ENCODE measurements around the gene HTRA3. TPM values are rescaled to one million over a fixed set of nuclear protein-coding genes. Genes with fewer than 3 reads are reported as not detected.

Gene HTRA3
- total and polyA plus RNA-seq, 2 experiments from 2014 or later = 1.3 to 3.6 TPM

GRCh38 chr4:8287343-8288280, 18.1 kb downstream of the HTRA3 start:
- H3K4me3 Mint-ChIP-seq = no peak overlapping the region
- H3K27ac Mint-ChIP-seq = no peak overlapping the region
- Histone ChIP-seq H3K27me3 (ENCODE audit: insufficient read depth) (no peaks in the 10 kb centered on the region), H2AFZ (no peak overlapping the region), H3K27ac (ENCODE audit: low read depth) (no peak overlapping the region), H3K4me3 (no peak overlapping the region), H3K36me3 (ENCODE audit: insufficient read depth) (no peaks in the 10 kb centered on the region), H4K20me1 (replicated peaks; ENCODE audit: insufficient read depth) (no peaks in the 10 kb centered on the region; the same call in 1 of the 2 replicates), H3K4me1 (ENCODE audit: insufficient read depth) (no peaks in the 10 kb centered on the region), H3K79me2 (replicated peaks; ENCODE audit: insufficient read depth) (no peaks in the 10 kb centered on the region), H3K4me2 (no peak overlapping the region), H3K9me2 (ENCODE audit: insufficient read depth) (no peaks in the 10 kb centered on the region), H3F3A (replicated peaks; ENCODE audit: low read depth) (no peaks in the 10 kb centered on the region)
- no peaks in the 10 kb centered on the region; the same call in 2 of the 3 replicates for H3K36me3 Mint-ChIP-seq (ENCODE audit: low read depth)
- H3K4me1 Mint-ChIP-seq = no peaks in the 10 kb centered on the region; the same call in 2 of the 3 replicates
- H3K27me3 Mint-ChIP-seq (ENCODE audit: insufficient read depth, low read depth, poor library complexity) = peaks cover 9% of the 10 kb centered on the region
- ATAC-seq (no peak), DNase-seq (ENCODE audit: low spot score) (no peak)
- TF ChIP-seq EZH2 (IDR thresholded peaks at IDR 0.05; ENCODE audit: low read depth, unreplicated experiment) (no peak), STAT1 (IDR thresholded peaks at IDR 0.05; ENCODE audit: unreplicated experiment) (no peak), ZNF114 (CRISPR knock-in tag; IDR thresholded peaks at IDR 0.05) (no peak)
- TF ChIP-seq, protein P1, sequence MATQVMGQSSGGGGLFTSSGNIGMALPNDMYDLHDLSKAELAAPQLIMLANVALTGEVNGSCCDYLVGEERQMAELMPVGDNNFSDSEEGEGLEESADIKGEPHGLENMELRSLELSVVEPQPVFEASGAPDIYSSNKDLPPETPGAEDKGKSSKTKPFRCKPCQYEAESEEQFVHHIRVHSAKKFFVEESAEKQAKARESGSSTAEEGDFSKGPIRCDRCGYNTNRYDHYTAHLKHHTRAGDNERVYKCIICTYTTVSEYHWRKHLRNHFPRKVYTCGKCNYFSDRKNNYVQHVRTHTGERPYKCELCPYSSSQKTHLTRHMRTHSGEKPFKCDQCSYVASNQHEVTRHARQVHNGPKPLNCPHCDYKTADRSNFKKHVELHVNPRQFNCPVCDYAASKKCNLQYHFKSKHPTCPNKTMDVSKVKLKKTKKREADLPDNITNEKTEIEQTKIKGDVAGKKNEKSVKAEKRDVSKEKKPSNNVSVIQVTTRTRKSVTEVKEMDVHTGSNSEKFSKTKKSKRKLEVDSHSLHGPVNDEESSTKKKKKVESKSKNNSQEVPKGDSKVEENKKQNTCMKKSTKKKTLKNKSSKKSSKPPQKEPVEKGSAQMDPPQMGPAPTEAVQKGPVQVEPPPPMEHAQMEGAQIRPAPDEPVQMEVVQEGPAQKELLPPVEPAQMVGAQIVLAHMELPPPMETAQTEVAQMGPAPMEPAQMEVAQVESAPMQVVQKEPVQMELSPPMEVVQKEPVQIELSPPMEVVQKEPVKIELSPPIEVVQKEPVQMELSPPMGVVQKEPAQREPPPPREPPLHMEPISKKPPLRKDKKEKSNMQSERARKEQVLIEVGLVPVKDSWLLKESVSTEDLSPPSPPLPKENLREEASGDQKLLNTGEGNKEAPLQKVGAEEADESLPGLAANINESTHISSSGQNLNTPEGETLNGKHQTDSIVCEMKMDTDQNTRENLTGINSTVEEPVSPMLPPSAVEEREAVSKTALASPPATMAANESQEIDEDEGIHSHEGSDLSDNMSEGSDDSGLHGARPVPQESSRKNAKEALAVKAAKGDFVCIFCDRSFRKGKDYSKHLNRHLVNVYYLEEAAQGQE (IDR thresholded peaks at IDR 0.05; ENCODE audit: unreplicated experiment) = no peak
- no peaks in the 10 kb centered on the region for H3K9me3 Mint-ChIP-seq

GRCh38 chr4:8289151-8289750, 19.7 kb downstream of the HTRA3 start:
- Histone ChIP-seq H3K79me2 (replicated peaks; ENCODE audit: insufficient read depth) (no peaks in the 10 kb centered on the region), H3K4me2 (no peak overlapping the region), H3K36me3 (ENCODE audit: insufficient read depth) (no peaks in the 10 kb centered on the region), H3F3A (replicated peaks; ENCODE audit: low read depth) (no peaks in the 10 kb centered on the region), H3K27ac (ENCODE audit: low read depth) (no peak overlapping the region), H3K27me3 (ENCODE audit: insufficient read depth) (no peaks in the 10 kb centered on the region), H3K9me2 (ENCODE audit: insufficient read depth) (no peaks in the 10 kb centered on the region), H3K4me1 (ENCODE audit: insufficient read depth) (no peaks in the 10 kb centered on the region), H2AFZ (no peak overlapping the region), H4K20me1 (replicated peaks; ENCODE audit: insufficient read depth) (no peaks in the 10 kb centered on the region; the same call in 1 of the 2 replicates), H3K4me3 (no peak overlapping the region)
- Mint-ChIP-seq H3K27ac (no peak overlapping the region), H3K27me3 (ENCODE audit: insufficient read depth, low read depth, poor library complexity) (peaks cover 9% of the 10 kb centered on the region), H3K4me3 (no peak overlapping the region), H3K36me3 (ENCODE audit: low read depth) (no peaks in the 10 kb centered on the region; the same call in 2 of the 3 replicates), H3K4me1 (no peaks in the 10 kb centered on the region), H3K9me3 (no peaks in the 10 kb centered on the region)
- DNase-seq (ENCODE audit: low spot score) (no peak), ATAC-seq (no peak)
- TF ChIP-seq EZH2 (IDR thresholded peaks at IDR 0.05; ENCODE audit: low read depth, unreplicated experiment) (no peak), CREB1 (CRISPR knock-in tag; IDR thresholded peaks at IDR 0.05; ENCODE audit: low read depth) (no peak), STAT1 (IDR thresholded peaks at IDR 0.05; ENCODE audit: unreplicated experiment) (no peak), ETS1 (IDR thresholded peaks at IDR 0.05) (no peak), EZH2phosphoT487 (IDR thresholded peaks at IDR 0.05; ENCODE audit: unreplicated experiment) (no peak)
- TF ChIP-seq, protein P2, sequence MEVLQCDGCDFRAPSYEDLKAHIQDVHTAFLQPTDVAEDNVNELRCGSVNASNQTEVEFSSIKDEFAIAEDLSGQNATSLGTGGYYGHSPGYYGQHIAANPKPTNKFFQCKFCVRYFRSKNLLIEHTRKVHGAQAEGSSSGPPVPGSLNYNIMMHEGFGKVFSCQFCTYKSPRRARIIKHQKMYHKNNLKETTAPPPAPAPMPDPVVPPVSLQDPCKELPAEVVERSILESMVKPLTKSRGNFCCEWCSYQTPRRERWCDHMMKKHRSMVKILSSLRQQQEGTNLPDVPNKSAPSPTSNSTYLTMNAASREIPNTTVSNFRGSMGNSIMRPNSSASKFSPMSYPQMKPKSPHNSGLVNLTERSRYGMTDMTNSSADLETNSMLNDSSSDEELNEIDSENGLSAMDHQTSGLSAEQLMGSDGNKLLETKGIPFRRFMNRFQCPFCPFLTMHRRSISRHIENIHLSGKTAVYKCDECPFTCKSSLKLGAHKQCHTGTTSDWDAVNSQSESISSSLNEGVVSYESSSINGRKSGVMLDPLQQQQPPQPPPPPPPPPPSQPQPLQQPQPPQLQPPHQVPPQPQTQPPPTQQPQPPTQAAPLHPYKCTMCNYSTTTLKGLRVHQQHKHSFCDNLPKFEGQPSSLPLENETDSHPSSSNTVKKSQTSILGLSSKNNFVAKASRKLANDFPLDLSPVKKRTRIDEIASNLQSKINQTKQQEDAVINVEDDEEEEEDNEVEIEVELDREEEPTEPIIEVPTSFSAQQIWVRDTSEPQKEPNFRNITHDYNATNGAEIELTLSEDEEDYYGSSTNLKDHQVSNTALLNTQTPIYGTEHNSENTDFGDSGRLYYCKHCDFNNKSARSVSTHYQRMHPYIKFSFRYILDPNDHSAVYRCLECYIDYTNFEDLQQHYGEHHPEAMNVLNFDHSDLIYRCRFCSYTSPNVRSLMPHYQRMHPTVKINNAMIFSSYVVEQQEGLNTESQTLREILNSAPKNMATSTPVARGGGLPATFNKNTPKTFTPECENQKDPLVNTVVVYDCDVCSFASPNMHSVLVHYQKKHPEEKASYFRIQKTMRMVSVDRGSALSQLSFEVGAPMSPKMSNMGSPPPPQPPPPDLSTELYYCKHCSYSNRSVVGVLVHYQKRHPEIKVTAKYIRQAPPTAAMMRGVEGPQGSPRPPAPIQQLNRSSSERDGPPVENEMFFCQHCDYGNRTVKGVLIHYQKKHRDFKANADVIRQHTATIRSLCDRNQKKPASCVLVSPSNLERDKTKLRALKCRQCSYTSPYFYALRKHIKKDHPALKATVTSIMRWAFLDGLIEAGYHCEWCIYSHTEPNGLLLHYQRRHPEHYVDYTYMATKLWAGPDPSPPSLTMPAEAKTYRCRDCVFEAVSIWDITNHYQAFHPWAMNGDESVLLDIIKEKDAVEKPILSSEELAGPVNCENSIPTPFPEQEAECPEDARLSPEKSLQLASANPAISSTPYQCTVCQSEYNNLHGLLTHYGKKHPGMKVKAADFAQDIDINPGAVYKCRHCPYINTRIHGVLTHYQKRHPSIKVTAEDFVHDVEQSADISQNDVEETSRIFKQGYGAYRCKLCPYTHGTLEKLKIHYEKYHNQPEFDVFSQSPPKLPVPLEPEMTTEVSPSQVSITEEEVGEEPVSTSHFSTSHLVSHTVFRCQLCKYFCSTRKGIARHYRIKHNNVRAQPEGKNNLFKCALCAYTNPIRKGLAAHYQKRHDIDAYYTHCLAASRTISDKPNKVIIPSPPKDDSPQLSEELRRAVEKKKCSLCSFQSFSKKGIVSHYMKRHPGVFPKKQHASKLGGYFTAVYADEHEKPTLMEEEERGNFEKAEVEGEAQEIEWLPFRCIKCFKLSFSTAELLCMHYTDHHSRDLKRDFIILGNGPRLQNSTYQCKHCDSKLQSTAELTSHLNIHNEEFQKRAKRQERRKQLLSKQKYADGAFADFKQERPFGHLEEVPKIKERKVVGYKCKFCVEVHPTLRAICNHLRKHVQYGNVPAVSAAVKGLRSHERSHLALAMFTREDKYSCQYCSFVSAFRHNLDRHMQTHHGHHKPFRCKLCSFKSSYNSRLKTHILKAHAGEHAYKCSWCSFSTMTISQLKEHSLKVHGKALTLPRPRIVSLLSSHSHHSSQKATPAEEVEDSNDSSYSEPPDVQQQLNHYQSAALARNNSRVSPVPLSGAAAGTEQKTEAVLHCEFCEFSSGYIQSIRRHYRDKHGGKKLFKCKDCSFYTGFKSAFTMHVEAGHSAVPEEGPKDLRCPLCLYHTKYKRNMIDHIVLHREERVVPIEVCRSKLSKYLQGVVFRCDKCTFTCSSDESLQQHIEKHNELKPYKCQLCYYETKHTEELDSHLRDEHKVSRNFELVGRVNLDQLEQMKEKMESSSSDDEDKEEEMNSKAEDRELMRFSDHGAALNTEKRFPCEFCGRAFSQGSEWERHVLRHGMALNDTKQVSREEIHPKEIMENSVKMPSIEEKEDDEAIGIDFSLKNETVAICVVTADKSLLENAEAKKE (CRISPR knock-in tag; IDR thresholded peaks at IDR 0.05) = no peak
